KMS-11 (cell line): ENCODE data around the gene CEL.
"Not testable (repeated sequence)": the region's sequence is repeated elsewhere in the genome, so short reads cannot be mapped to it uniquely, and the experiment has no call there.

Source experiments
- H2AFZ ChIP-seq: fragments of 200-600 bp; sonication (generic); 2 replicates; pipeline ENCODE4 v1.6.1; 2016; ENCODE audit warnings: antibody characterized with exemption, mixed run types, low read depth
- H3K27ac ChIP-seq: fragments of 200-600 bp; sonication (generic); 2 replicates; pipeline ENCODE4 v1.6.1; 2016; ENCODE audit warnings: mild to moderate bottlenecking, mixed run types
- H3K27me3 ChIP-seq: fragments of 200-600 bp; sonication (generic); 2 replicates; pipeline ENCODE4 v1.6.1; 2017; ENCODE audit warnings: mild to moderate bottlenecking, low read depth, mixed run types, moderate library complexity; ENCODE audit not compliant: insufficient read depth
- H3K36me3 ChIP-seq: fragments of 200-600 bp; sonication (generic); 2 replicates; pipeline ENCODE4 v1.6.1; 2017; ENCODE audit warnings: mild to moderate bottlenecking, mixed run types; ENCODE audit not compliant: insufficient read depth
- H3K4me1 ChIP-seq: fragments of 200-600 bp; sonication (generic); 2 replicates; pipeline ENCODE4 v1.6.1; 2016; ENCODE audit warnings: mild to moderate bottlenecking, low read depth, mixed run types; ENCODE audit not compliant: poor library complexity, severe bottlenecking
- H3K4me2 ChIP-seq: fragments of 200-600 bp; sonication (generic); 2 replicates; pipeline ENCODE4 v1.7.0; 2016; ENCODE audit warnings: mild to moderate bottlenecking, mixed run types
- H3K4me3 ChIP-seq: fragments of 200-600 bp; sonication (generic); IDR thresholded peaks from 2 replicates; pipeline ENCODE4 v1.6.1; 2017; ENCODE audit warnings: low read depth, low read length, mixed read lengths; ENCODE audit not compliant: insufficient read depth
- H3K79me2 ChIP-seq: fragments of 200-600 bp; sonication (generic); 2 replicates; pipeline ENCODE4 v1.6.1; 2016; ENCODE audit warnings: low read depth, mixed run types; ENCODE audit not compliant: insufficient read depth
- H3K9ac ChIP-seq: fragments of 200-600 bp; sonication (generic); 2 replicates; pipeline ENCODE4 v1.6.1; 2016; ENCODE audit warnings: mild to moderate bottlenecking, mixed run types
- H4K20me1 ChIP-seq: fragments of 200-600 bp; sonication (generic); 2 replicates; pipeline ENCODE4 v1.6.1; 2016; ENCODE audit warnings: mild to moderate bottlenecking, mixed run types; ENCODE audit not compliant: insufficient read depth
- TF ChIP-seq, protein P1 (sequence below): fragments of 200-600 bp; sonication (generic); conservative IDR thresholded peaks from 2 replicates; pipeline ENCODE4 v1.6.1; 2017; ENCODE audit warnings: low read depth, mild to moderate bottlenecking, antibody characterized with exemption, low read length, moderate library complexity, mixed read lengths

The CEL gene

DNA sequence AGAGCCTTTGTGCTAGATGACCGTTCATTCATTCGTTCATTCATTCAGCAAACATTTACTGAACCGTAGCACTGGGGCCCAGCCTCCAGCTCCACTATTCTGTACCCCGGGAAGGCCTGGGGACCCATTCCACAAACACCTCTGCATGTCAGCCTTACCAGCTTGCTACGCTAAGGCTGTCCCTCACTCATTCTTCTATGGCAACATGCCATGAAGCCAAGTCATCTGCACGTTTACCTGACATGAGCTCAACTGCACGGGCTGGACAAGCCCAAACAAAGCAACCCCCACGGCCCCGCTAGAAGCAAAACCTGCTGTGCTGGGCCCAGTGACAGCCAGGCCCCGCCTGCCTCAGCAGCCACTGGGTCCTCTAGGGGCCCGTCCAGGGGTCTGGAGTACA lies 6.0 kb downstream of the CEL start:
- no peaks in the 10 kb centered on the region for H4K20me1 ChIP-seq
- no peak overlapping the region for H3K4me3 ChIP-seq
- no peaks in the 10 kb centered on the region for H3K36me3 ChIP-seq
- H3K27me3 ChIP-seq, result no peaks in the 10 kb centered on the region
- H3K27ac ChIP-seq, result no peak overlapping the region
- H2AFZ ChIP-seq, result no peak overlapping the region
- H3K4me2 ChIP-seq, result no peak overlapping the region
- TF ChIP-seq, protein P1, sequence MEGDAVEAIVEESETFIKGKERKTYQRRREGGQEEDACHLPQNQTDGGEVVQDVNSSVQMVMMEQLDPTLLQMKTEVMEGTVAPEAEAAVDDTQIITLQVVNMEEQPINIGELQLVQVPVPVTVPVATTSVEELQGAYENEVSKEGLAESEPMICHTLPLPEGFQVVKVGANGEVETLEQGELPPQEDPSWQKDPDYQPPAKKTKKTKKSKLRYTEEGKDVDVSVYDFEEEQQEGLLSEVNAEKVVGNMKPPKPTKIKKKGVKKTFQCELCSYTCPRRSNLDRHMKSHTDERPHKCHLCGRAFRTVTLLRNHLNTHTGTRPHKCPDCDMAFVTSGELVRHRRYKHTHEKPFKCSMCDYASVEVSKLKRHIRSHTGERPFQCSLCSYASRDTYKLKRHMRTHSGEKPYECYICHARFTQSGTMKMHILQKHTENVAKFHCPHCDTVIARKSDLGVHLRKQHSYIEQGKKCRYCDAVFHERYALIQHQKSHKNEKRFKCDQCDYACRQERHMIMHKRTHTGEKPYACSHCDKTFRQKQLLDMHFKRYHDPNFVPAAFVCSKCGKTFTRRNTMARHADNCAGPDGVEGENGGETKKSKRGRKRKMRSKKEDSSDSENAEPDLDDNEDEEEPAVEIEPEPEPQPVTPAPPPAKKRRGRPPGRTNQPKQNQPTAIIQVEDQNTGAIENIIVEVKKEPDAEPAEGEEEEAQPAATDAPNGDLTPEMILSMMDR, result no peak
- no peaks in the 10 kb centered on the region for H3K4me1 ChIP-seq
- no peaks in the 10 kb centered on the region for H3K79me2 ChIP-seq
- no peak overlapping the region for H3K9ac ChIP-seq

DNA sequence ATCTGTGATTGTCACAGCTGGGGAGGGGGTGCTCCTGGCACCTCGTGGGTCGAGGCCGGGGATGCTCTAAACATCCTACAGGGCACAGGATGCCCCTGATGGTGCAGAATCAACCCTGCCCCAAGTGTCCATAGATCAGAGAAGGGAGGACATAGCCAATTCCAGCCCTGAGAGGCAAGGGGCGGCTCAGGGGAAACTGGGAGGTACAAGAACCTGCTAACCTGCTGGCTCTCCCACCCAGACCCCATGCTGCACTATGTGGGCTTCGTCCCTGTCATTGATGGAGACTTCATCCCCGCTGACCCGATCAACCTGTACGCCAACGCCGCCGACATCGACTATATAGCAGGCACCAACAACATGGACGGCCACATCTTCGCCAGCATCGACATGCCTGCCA lies 6.7 kb downstream of the CEL start:
- not testable (repeated sequence) for H3K4me1 ChIP-seq, H3K4me2 ChIP-seq, H3K4me3 ChIP-seq, H3K9ac ChIP-seq, H3K36me3 ChIP-seq, H4K20me1 ChIP-seq, H3K27ac ChIP-seq, H3K79me2 ChIP-seq, H3K27me3 ChIP-seq, H2AFZ ChIP-seq

DNA sequence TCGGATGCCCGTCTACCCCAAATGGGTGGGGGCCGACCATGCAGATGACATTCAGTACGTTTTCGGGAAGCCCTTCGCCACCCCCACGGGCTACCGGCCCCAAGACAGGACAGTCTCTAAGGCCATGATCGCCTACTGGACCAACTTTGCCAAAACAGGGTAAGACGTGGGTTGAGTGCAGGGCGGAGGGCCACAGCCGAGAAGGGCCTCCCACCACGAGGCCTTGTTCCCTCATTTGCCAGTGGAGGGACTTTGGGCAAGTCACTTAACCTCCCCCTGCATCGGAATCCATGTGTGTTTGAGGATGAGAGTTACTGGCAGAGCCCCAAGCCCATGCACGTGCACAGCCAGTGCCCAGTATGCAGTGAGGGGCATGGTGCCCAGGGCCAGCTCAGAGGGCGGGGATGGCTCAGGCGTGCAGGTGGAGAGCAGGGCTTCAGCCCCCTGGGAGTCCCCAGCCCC lies 8.8 kb downstream of the CEL start:
- not testable (repeated sequence) for H3K4me2 ChIP-seq, H3K27ac ChIP-seq, H3K4me3 ChIP-seq, H4K20me1 ChIP-seq, H2AFZ ChIP-seq, H3K27me3 ChIP-seq, H3K4me1 ChIP-seq, H3K79me2 ChIP-seq, H3K9ac ChIP-seq, H3K36me3 ChIP-seq

DNA sequence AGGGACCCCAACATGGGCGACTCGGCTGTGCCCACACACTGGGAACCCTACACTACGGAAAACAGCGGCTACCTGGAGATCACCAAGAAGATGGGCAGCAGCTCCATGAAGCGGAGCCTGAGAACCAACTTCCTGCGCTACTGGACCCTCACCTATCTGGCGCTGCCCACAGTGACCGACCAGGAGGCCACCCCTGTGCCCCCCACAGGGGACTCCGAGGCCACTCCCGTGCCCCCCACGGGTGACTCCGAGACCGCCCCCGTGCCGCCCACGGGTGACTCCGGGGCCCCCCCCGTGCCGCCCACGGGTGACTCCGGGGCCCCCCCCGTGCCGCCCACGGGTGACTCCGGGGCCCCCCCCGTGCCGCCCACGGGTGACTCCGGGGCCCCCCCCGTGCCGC lies 9.2 kb downstream of the CEL start:
- not testable (repeated sequence) for H4K20me1 ChIP-seq, H3K27ac ChIP-seq, H3K27me3 ChIP-seq, H3K4me1 ChIP-seq, H3K4me2 ChIP-seq, H3K79me2 ChIP-seq, H3K36me3 ChIP-seq, H3K4me3 ChIP-seq, H2AFZ ChIP-seq, H3K9ac ChIP-seq

DNA sequence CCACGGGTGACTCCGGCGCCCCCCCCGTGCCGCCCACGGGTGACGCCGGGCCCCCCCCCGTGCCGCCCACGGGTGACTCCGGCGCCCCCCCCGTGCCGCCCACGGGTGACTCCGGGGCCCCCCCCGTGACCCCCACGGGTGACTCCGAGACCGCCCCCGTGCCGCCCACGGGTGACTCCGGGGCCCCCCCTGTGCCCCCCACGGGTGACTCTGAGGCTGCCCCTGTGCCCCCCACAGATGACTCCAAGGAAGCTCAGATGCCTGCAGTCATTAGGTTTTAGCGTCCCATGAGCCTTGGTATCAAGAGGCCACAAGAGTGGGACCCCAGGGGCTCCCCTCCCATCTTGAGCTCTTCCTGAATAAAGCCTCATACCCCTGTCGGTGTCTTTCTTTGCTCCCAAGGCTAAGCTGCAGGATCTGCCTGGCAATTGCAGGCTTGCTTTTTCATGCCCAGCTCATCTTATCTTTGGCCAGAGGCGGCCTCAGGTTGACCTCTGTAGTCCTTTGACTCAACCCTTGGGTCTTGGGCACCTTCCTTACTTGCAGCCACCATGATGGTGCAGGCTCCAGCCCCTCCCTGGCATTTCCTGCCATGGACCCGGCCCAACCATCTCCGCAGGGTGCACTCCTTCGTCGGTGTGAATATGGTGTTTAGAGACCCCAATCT lies 9.8 kb downstream of the CEL start:
- Histone ChIP-seq H3K9ac (no peak overlapping the region), H3K79me2 (no peaks in the 10 kb centered on the region), H3K4me2 (no peak overlapping the region), H3K27me3 (no peaks in the 10 kb centered on the region; the same call in 1 of the 2 replicates), H3K36me3 (no peaks in the 10 kb centered on the region), H2AFZ (no peak overlapping the region), H3K27ac (no peak overlapping the region), H3K4me3 (no peak overlapping the region), H3K4me1 (no peaks in the 10 kb centered on the region), H4K20me1 (no peaks in the 10 kb centered on the region)
- TF ChIP-seq, protein P1, result no peak

DNA sequence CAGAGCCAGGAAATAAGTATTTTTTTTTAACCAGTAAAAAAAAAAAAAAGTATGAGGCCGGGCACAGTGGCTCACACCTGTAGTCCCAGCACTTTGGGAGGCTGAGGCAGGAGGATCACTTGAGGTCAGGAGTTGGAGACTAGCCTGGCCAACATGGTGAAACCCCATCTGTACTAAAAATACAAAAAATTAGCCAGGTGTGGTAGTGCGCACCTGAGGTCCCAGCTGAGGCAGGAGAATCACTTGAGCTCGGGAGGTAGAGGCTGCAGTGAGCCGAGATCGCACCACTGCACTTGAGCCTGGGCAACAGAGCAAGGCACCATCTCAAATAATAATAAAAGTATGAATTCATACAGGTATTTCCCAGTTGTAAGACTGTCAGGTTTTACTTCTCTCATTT lies 10.4 kb downstream of the CEL start:
- H3K27me3 ChIP-seq, H3K79me2 ChIP-seq, H4K20me1 ChIP-seq, H3K9ac ChIP-seq, H2AFZ ChIP-seq, H3K4me2 ChIP-seq, H3K36me3 ChIP-seq, H3K4me1 ChIP-seq, H3K4me3 ChIP-seq, H3K27ac ChIP-seq: not testable (repeated sequence)
